ENCODE data around the gene FMO4.

The FMO4 gene

GRCh38 chr1:171313835-171314320 is at the start of gene FMO4:
TSS of gene FMO4 (plus strand) at chr1:171314183. CDS start at chr1:171319826, 5,643 bp downstream.
- H2AFZ ChIP-seq (ENCODE audit: low read depth): peak within 1 kb of the TSS; percentile 77
- H3K27ac ChIP-seq: peak within 1 kb of the TSS; percentile 50
- no peaks in the 10 kb centered on the region for H4K20me1 ChIP-seq (ENCODE audit: insufficient read depth)
- no peaks in the 10 kb centered on the region for H3K27me3 ChIP-seq (ENCODE audit: insufficient read depth, low read depth)
- H3K4me2 ChIP-seq: peak within 1 kb of the TSS; percentile 62
- peak within 1 kb of the TSS; percentile 32; the same call in 1 of the 2 replicates for H3K9ac ChIP-seq
- no peaks in the 10 kb centered on the region for H3K36me3 ChIP-seq (ENCODE audit: insufficient read depth)
- no peaks in the 10 kb centered on the region for H3K79me2 ChIP-seq (ENCODE audit: insufficient read depth, low read depth)
- H3K4me3 ChIP-seq (IDR thresholded peaks at IDR 0.05; ENCODE audit: insufficient read depth, low read depth, low read length): peak within 1 kb of the TSS; percentile 59
- H3K4me1 ChIP-seq (ENCODE audit: low read depth, poor library complexity, severe bottlenecking): peaks cover 9% of the 10 kb centered on the region
- TF ChIP-seq CTCF (conservative IDR thresholded peaks at IDR 0.05; ENCODE audit: low read depth, low read length): peak; percentile 98

GRCh38 chr1:171265686-171266085 is 48.3 kb upstream of the FMO4 start:
- H3K36me3 ChIP-seq (ENCODE audit: insufficient read depth): no peaks in the 10 kb centered on the region
- H3K4me1 ChIP-seq (ENCODE audit: low read depth, poor library complexity, severe bottlenecking): no peaks in the 10 kb centered on the region
- no peak overlapping the region for H3K27ac ChIP-seq
- H3K79me2 ChIP-seq (ENCODE audit: insufficient read depth, low read depth): no peaks in the 10 kb centered on the region
- H3K4me3 ChIP-seq (IDR thresholded peaks at IDR 0.05; ENCODE audit: insufficient read depth, low read depth, low read length): no peak overlapping the region
- no peak overlapping the region for H3K9ac ChIP-seq
- no peaks in the 10 kb centered on the region for H4K20me1 ChIP-seq (ENCODE audit: insufficient read depth)
- no peak for TF ChIP-seq CTCF (conservative IDR thresholded peaks at IDR 0.05; ENCODE audit: low read depth, low read length)
- no peak overlapping the region for H3K4me2 ChIP-seq
- H2AFZ ChIP-seq (ENCODE audit: low read depth): no peak overlapping the region
- no peaks in the 10 kb centered on the region for H3K27me3 ChIP-seq (ENCODE audit: insufficient read depth, low read depth)

- Histone ChIP-seq H2AFZ (ENCODE audit: low read depth) (no peak overlapping the region), H3K4me1 (ENCODE audit: low read depth, poor library complexity, severe bottlenecking) (no peaks in the 10 kb centered on the region), H3K9ac (no peak overlapping the region), H3K27me3 (ENCODE audit: insufficient read depth, low read depth) (no peaks in the 10 kb centered on the region), H3K36me3 (ENCODE audit: insufficient read depth) (no peaks in the 10 kb centered on the region), H4K20me1 (ENCODE audit: insufficient read depth) (no peaks in the 10 kb centered on the region), H3K4me2 (no peak overlapping the region), H3K27ac (no peak overlapping the region), H3K4me3 (IDR thresholded peaks at IDR 0.05; ENCODE audit: insufficient read depth, low read depth, low read length) (no peak overlapping the region), H3K79me2 (ENCODE audit: insufficient read depth, low read depth) (no peaks in the 10 kb centered on the region)
- no peak for TF ChIP-seq CTCF (conservative IDR thresholded peaks at IDR 0.05; ENCODE audit: low read depth, low read length)
Observed at GRCh38 chr1:171266930-171267329, 47.1 kb upstream of the FMO4 start.

- Histone ChIP-seq H3K79me2 (ENCODE audit: insufficient read depth, low read depth) (no peaks in the 10 kb centered on the region), H4K20me1 (ENCODE audit: insufficient read depth) (no peaks in the 10 kb centered on the region), H3K36me3 (ENCODE audit: insufficient read depth) (no peaks in the 10 kb centered on the region), H3K4me3 (IDR thresholded peaks at IDR 0.05; ENCODE audit: insufficient read depth, low read depth, low read length) (no peak overlapping the region), H3K27me3 (ENCODE audit: insufficient read depth, low read depth) (no peaks in the 10 kb centered on the region), H3K27ac (no peak overlapping the region), H3K4me2 (no peak overlapping the region), H3K4me1 (ENCODE audit: low read depth, poor library complexity, severe bottlenecking) (no peaks in the 10 kb centered on the region), H2AFZ (ENCODE audit: low read depth) (no peak overlapping the region), H3K9ac (no peak overlapping the region)
- no peak for TF ChIP-seq CTCF (conservative IDR thresholded peaks at IDR 0.05; ENCODE audit: low read depth, low read length)
Observed at GRCh38 chr1:171267391-171267790, 46.6 kb upstream of the FMO4 start.

Measured in KMS-11 (cell line).